Neural cell (in vitro differentiated cells): ENCODE measurements around the gene GASK1A. TPM values are rescaled to one million over a fixed set of nuclear protein-coding genes. Genes with fewer than 3 reads are reported as not detected.

ENCODE experiments used
- H2AFZ ChIP-seq: fragments of 200-600, 300-800 bp; sonication (generic), shearing (Covaris generic); 2 replicates; pipeline ENCODE4 v1.6.0; 2014; ENCODE audit warnings: low read depth, mild to moderate bottlenecking, antibody characterized with exemption, low read length, moderate library complexity
- H3F3A ChIP-seq: fragments of 200-600 bp; shearing (Covaris generic); 2 replicates; pipeline ENCODE4 v1.6.1; 2016; ENCODE audit warnings: mild to moderate bottlenecking, moderate library complexity, mixed read lengths, antibody characterized with exemption, low read length; ENCODE audit not compliant: insufficient read depth, poor library complexity, severe bottlenecking
- H3K27ac ChIP-seq: fragments of 200-600, 300-800 bp; sonication (generic), shearing (Covaris generic); 2 replicates; pipeline ENCODE4 v1.5.1; 2014; ENCODE audit warnings: mild to moderate bottlenecking, low read length, moderate library complexity
- H3K27me3 ChIP-seq: fragments of 300-800, 200-600 bp; sonication (generic), shearing (Covaris generic); 2 replicates; pipeline ENCODE4 v1.6.0; 2014; ENCODE audit warnings: mild to moderate bottlenecking, low read depth, low read length, moderate library complexity; ENCODE audit not compliant: insufficient read depth
- H3K36me3 ChIP-seq: fragments of 300-800, 200-600 bp; sonication (generic), shearing (Covaris generic); 2 replicates; pipeline ENCODE4 v1.5.1; 2014; ENCODE audit warnings: mild to moderate bottlenecking, antibody characterized with exemption, low read length, moderate library complexity; ENCODE audit not compliant: insufficient read depth
- H3K4me2 ChIP-seq: fragments of 300-800, 200-600 bp; sonication (generic), shearing (Covaris generic); 2 replicates; pipeline ENCODE4 v1.6.0; 2014; ENCODE audit warnings: mild to moderate bottlenecking, low read length
- H3K4me3 ChIP-seq: fragments of 300-800, 200-600 bp; sonication (generic), shearing (Covaris generic); 2 replicates; pipeline ENCODE4 v1.5.1; 2014; ENCODE audit warnings: mild to moderate bottlenecking, low read length, moderate library complexity
- H3K79me2 ChIP-seq: fragments of 200-600 bp; shearing (Covaris generic); replicated peaks from 2 replicates; pipeline ENCODE4 v1.6.0; 2014; ENCODE audit warnings: mild to moderate bottlenecking, low read length, moderate library complexity; ENCODE audit not compliant: insufficient read depth
- H3K9ac ChIP-seq: fragments of 300-800, 200-600 bp; sonication (generic), shearing (Covaris generic); 2 replicates; pipeline ENCODE4 v1.6.1; 2016; ENCODE audit warnings: mild to moderate bottlenecking, low read length, mixed read lengths
- H3K9me2 ChIP-seq: fragments of 200-600 bp; shearing (Covaris generic); 2 replicates; pipeline ENCODE4 v1.6.1; 2016; ENCODE audit warnings: mild to moderate bottlenecking, low read length, mixed read lengths; ENCODE audit not compliant: insufficient read depth
- H3K9me3 ChIP-seq: fragments of 200-600, 300-800 bp; sonication (generic), shearing (Covaris generic); 2 replicates; pipeline ENCODE4 v1.6.1; 2016; ENCODE audit warnings: mild to moderate bottlenecking, mixed run types, low read length, moderate library complexity, mixed read lengths
- H4K20me1 ChIP-seq: fragments of 200-600 bp; shearing (Covaris generic); 2 replicates; pipeline ENCODE4 v1.6.1; 2016; ENCODE audit warnings: mild to moderate bottlenecking, mixed run types; ENCODE audit not compliant: insufficient read depth
- EP300 ChIP-seq: fragments of 450-650 bp; conservative IDR thresholded peaks from 2 replicates; pipeline ENCODE4 v1.6.1; 2014; ENCODE audit warnings: antibody characterized with exemption, mild to moderate bottlenecking, moderate library complexity; ENCODE audit not compliant: poor library complexity, severe bottlenecking
- EZH2 ChIP-seq: fragments of 200-600, 300-800 bp; shearing (Covaris generic), sonication (generic); IDR thresholded peaks from 2 replicates; pipeline ENCODE4 v1.6.1; 2014; ENCODE audit warnings: antibody characterized with exemption, low read length, borderline replicate concordance, mild to moderate bottlenecking; ENCODE audit not compliant: insufficient read depth, poor library complexity, severe bottlenecking
- MXI1 ChIP-seq: fragments of 450-650 bp; conservative IDR thresholded peaks from 2 replicates; pipeline ENCODE4 v1.6.1; 2014; ENCODE audit warnings: antibody characterized with exemption, mild to moderate bottlenecking; ENCODE audit not compliant: poor library complexity, severe bottlenecking
- POLR2AphosphoS5 ChIP-seq: IDR thresholded peaks from 2 replicates; pipeline ENCODE4 v1.6.1; 2012
- RAD21 ChIP-seq: fragments of 450-650 bp; conservative IDR thresholded peaks from 2 replicates; pipeline ENCODE4 v1.6.1; 2014; ENCODE audit warnings: antibody characterized with exemption, mild to moderate bottlenecking, moderate library complexity
- SMC3 ChIP-seq: fragments of 450-650 bp; conservative IDR thresholded peaks from 2 replicates; pipeline ENCODE4 v1.6.1; 2014; ENCODE audit warnings: antibody characterized with exemption, mild to moderate bottlenecking, moderate library complexity; ENCODE audit not compliant: poor library complexity
- TAF1 ChIP-seq: IDR thresholded peaks from 2 replicates; pipeline ENCODE4 v1.6.1; 2012; ENCODE audit warnings: low read depth
- polyA plus RNA-seq: library from polyadenylated mRNA; depleted of rRNA; stranded (reverse); fragments of >200 nt; gene quantifications from 2 replicates; pipeline ENCODE4 v1.2.3, GENCODE V29; 2014
- TF ChIP-seq, protein P1 (sequence below): IDR thresholded peaks from 2 replicates; pipeline ENCODE4 v1.6.1; 2012; ENCODE audit warnings: borderline replicate concordance
- TF ChIP-seq, protein P2 (sequence below): fragments of 450-650 bp; IDR thresholded peaks from 2 replicates; pipeline ENCODE4 v1.5.1; 2014; ENCODE audit warnings: antibody characterized with exemption, mild to moderate bottlenecking, moderate library complexity; ENCODE audit not compliant: poor library complexity, severe bottlenecking

Gene GASK1A
- polyA plus RNA-seq, 1 donor from 2014 or later: not detected

GRCh38 chr3:43001094-43001553, 22.0 kb downstream of the GASK1A start:
- Histone ChIP-seq H3K4me3 (no peak overlapping the region), H3K4me2 (no peak overlapping the region), H3F3A (no peaks in the 10 kb centered on the region), H3K27me3 (no peaks in the 10 kb centered on the region), H3K9ac (no peak overlapping the region), H3K36me3 (no peaks in the 10 kb centered on the region), H2AFZ (no peak overlapping the region), H3K27ac (no peak overlapping the region), H3K9me2 (no peaks in the 10 kb centered on the region), H3K9me3 (no peaks in the 10 kb centered on the region), H4K20me1 (no peaks in the 10 kb centered on the region), H3K79me2 (no peaks in the 10 kb centered on the region)
- TF ChIP-seq, protein P1, sequence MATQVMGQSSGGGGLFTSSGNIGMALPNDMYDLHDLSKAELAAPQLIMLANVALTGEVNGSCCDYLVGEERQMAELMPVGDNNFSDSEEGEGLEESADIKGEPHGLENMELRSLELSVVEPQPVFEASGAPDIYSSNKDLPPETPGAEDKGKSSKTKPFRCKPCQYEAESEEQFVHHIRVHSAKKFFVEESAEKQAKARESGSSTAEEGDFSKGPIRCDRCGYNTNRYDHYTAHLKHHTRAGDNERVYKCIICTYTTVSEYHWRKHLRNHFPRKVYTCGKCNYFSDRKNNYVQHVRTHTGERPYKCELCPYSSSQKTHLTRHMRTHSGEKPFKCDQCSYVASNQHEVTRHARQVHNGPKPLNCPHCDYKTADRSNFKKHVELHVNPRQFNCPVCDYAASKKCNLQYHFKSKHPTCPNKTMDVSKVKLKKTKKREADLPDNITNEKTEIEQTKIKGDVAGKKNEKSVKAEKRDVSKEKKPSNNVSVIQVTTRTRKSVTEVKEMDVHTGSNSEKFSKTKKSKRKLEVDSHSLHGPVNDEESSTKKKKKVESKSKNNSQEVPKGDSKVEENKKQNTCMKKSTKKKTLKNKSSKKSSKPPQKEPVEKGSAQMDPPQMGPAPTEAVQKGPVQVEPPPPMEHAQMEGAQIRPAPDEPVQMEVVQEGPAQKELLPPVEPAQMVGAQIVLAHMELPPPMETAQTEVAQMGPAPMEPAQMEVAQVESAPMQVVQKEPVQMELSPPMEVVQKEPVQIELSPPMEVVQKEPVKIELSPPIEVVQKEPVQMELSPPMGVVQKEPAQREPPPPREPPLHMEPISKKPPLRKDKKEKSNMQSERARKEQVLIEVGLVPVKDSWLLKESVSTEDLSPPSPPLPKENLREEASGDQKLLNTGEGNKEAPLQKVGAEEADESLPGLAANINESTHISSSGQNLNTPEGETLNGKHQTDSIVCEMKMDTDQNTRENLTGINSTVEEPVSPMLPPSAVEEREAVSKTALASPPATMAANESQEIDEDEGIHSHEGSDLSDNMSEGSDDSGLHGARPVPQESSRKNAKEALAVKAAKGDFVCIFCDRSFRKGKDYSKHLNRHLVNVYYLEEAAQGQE: no peak
- TF ChIP-seq, protein P2, sequence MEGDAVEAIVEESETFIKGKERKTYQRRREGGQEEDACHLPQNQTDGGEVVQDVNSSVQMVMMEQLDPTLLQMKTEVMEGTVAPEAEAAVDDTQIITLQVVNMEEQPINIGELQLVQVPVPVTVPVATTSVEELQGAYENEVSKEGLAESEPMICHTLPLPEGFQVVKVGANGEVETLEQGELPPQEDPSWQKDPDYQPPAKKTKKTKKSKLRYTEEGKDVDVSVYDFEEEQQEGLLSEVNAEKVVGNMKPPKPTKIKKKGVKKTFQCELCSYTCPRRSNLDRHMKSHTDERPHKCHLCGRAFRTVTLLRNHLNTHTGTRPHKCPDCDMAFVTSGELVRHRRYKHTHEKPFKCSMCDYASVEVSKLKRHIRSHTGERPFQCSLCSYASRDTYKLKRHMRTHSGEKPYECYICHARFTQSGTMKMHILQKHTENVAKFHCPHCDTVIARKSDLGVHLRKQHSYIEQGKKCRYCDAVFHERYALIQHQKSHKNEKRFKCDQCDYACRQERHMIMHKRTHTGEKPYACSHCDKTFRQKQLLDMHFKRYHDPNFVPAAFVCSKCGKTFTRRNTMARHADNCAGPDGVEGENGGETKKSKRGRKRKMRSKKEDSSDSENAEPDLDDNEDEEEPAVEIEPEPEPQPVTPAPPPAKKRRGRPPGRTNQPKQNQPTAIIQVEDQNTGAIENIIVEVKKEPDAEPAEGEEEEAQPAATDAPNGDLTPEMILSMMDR: no peak
- TF ChIP-seq POLR2AphosphoS5: no peak
- no peak for TF ChIP-seq EP300
- no peak for TF ChIP-seq RAD21
- TF ChIP-seq SMC3: no peak
- TF ChIP-seq EZH2: no peak
- TF ChIP-seq TAF1: no peak
- TF ChIP-seq MXI1: no peak

DNA sequence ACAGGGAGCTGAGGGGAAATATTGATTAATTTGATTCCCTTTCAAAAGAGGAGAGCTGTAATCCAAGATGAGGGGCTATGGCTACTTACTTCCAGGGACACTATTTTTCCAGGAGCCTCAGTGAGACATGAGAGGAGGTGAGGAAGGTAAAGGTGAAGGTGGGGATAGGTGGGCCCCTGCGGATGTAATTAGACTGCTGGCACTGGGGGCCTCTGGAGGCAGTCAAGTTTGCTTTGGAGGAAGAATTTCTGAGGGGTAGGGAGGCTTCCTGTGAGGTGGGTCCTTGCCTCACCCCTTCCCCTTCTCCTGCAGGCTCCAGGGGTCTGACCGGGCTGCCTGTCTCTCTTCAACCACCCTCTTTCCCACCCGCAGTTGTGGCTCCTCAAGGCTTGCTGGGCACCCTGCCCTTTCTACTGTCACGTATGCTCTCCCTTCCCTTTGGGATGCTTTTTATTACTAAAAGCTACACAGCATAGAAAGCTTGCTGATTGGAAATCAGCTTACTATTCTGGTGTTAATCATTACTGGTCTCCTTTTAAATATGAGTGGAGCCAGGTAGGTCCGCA, 22.5 kb downstream of the GASK1A start:
- Histone ChIP-seq H3K9me3 (no peaks in the 10 kb centered on the region), H3K79me2 (no peaks in the 10 kb centered on the region), H3K9me2 (no peaks in the 10 kb centered on the region), H3K4me2 (no peak overlapping the region), H3K9ac (no peak overlapping the region), H3K4me3 (no peak overlapping the region), H2AFZ (no peak overlapping the region), H3K27me3 (no peaks in the 10 kb centered on the region), H3K36me3 (no peaks in the 10 kb centered on the region), H3F3A (no peaks in the 10 kb centered on the region), H3K27ac (no peak overlapping the region), H4K20me1 (no peaks in the 10 kb centered on the region)
- TF ChIP-seq POLR2AphosphoS5: no peak
- TF ChIP-seq TAF1: no peak
- TF ChIP-seq SMC3: no peak
- TF ChIP-seq MXI1: no peak
- TF ChIP-seq, protein P2: no peak
- TF ChIP-seq EP300: no peak
- no peak for TF ChIP-seq EZH2
- TF ChIP-seq RAD21: no peak
- TF ChIP-seq, protein P1: no peak
